A673 (cell line): Measurements from ENCODE around the gene ENAH. TPM values are rescaled to one million over a fixed set of nuclear protein-coding genes. Genes with fewer than 3 reads are reported as not detected.

Source experiments
- BruUV-seq: library from RNA; stranded (reverse); fragments of 400-500 nt; replicated peaks from 2 replicates; lab custom pipeline; 2021; lab: Mats Ljungman, UMichigan
- CTCF ChIA-PET: fragments of 300-600 bp; sonication (Branson Sonifier 250); formaldehyde crosslinking; loops from one replicate; lab custom pipeline; 2022; ENCODE audit warnings: antibody characterized with exemption; lab: Charles Lee
- POLR2A ChIA-PET: fragments of 300-600 bp; sonication (Branson Sonifier 250); formaldehyde crosslinking; loops from one replicate; lab custom pipeline; 2022; ENCODE audit warnings: antibody characterized with exemption; ENCODE audit not compliant: low non-redundant PET; lab: Charles Lee
- DNase-seq: peaks from one replicate; pipeline ENCODE4 v3.0.0-alpha.2; 2015; ENCODE audit warnings: low spot score
- H3K27ac ChIP-seq: fragments of 200-600 bp; sonication (generic); 2 replicates; pipeline ENCODE4 v1.5.1; 2016; ENCODE audit warnings: mixed run types, low read depth, mild to moderate bottlenecking, mixed read lengths, antibody characterized with exemption, low read length; ENCODE audit not compliant: poor library complexity, severe bottlenecking
- H3K27me3 ChIP-seq: fragments of 200-600 bp; sonication (generic); replicated peaks from 2 replicates; pipeline ENCODE4 v1.6.1; 2017; ENCODE audit warnings: mixed run types, low read depth, mild to moderate bottlenecking, mixed read lengths, antibody characterized with exemption, low read length; ENCODE audit not compliant: insufficient read depth, poor library complexity
- H3K36me3 ChIP-seq: fragments of 200-600 bp; sonication (generic); 2 replicates; pipeline ENCODE4 v1.6.1; 2016; ENCODE audit warnings: mixed run types, mild to moderate bottlenecking, mixed read lengths, antibody characterized with exemption, low read length; ENCODE audit not compliant: insufficient read depth, poor library complexity, severe bottlenecking
- H3K4me1 ChIP-seq: fragments of 200-600 bp; sonication (generic); 2 replicates; pipeline ENCODE4 v1.6.1; 2017; ENCODE audit warnings: mixed run types, mild to moderate bottlenecking, mixed read lengths, antibody characterized with exemption, low read length; ENCODE audit not compliant: insufficient read depth, poor library complexity, severe bottlenecking
- H3K4me3 ChIP-seq: fragments of 200-600 bp; sonication (generic); 2 replicates; pipeline ENCODE4 v1.5.1; 2016; ENCODE audit warnings: low read depth, mixed run types, mild to moderate bottlenecking, mixed read lengths, low read length; ENCODE audit not compliant: poor library complexity, severe bottlenecking
- H3K9me3 ChIP-seq: fragments of 200-600 bp; sonication (generic); 2 replicates; pipeline ENCODE4 v1.6.1; 2016; ENCODE audit warnings: mixed run types, low read depth, mild to moderate bottlenecking, mixed read lengths, antibody characterized with exemption, low read length; ENCODE audit not compliant: poor library complexity, severe bottlenecking
- EZH2 ChIP-seq: fragments of 200-600 bp; sonication (generic); IDR thresholded peaks from 2 replicates; pipeline ENCODE4 v1.6.1; 2017; ENCODE audit warnings: borderline replicate concordance, low read depth, mild to moderate bottlenecking, mixed read lengths, antibody characterized with exemption, low read length; ENCODE audit not compliant: poor library complexity, severe bottlenecking
- intact Hi-C: fragments of 100-400 bp; cut with micrococcal nuclease; formaldehyde crosslinking; loops from one replicate; pipeline ENCODE4 v1.10.0; 2022; ENCODE audit not compliant: unreplicated experiment
- total RNA-seq: library from RNA; stranded (reverse); gene quantifications from 2 replicates; pipeline ENCODE4 v1.2.3, GENCODE V29; 2021
- TF ChIP-seq, protein P1 (sequence below): fragments of 300-800, 200-600 bp; sonication (generic); conservative IDR thresholded peaks from 2 replicates; pipeline ENCODE4 v1.5.1; 2017; ENCODE audit warnings: low read depth, mild to moderate bottlenecking, antibody characterized with exemption, low read length, moderate library complexity, mixed read lengths

Gene ENAH
- total RNA-seq, 1 experiment from 2014 or later, result 186 TPM

DNA sequence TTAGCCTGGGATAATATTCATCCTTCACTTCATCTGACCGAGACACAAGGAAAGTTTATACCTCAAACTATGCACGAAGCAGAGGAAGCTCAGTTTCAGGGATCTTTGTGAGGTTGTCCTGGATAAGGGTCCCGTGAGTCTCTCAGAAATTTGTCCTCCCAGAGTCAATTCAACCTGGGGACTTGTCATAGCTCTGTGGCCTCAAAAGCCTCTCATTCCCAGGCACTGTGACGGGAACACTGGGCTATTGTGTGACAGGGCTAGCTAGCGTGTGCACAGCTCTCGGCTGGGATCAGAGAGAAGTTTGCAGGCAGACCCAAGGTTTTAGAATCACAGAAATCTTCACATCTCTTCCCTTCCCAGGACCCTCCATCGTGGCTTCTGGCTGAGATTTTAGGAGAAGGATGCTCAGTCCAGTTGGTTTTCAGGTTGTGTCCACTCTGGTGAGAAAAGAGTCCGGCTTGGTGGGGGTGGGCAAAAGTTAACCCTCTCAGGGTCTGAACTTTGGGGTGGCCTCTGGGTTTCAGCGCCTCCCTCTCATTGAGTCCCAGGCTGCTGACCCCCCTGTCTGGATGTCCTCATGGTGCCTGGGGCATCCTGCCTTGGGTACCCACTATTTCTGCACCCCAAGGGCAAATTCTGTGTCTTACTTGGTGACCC, 204.6 kb downstream of the ENAH start:
- Histone ChIP-seq H3K4me1 (peaks cover 15% of the 10 kb centered on the region), H3K36me3 (no peaks in the 10 kb centered on the region), H3K4me3 (no peak overlapping the region), H3K27ac (no peak overlapping the region), H3K27me3 (no peaks in the 10 kb centered on the region), H3K9me3 (no peaks in the 10 kb centered on the region)
- ChIA-PET POLR2A (no interaction called here), CTCF (interaction anchor here (0.7 to 0.9 kb wide), 2 partner anchors 26 to 30 kb away, joined by 3 read pairs; no protein-coding TSS in a partner anchor)
- DNase-seq, result no peak
- no peak for TF ChIP-seq EZH2
- TF ChIP-seq, protein P1, sequence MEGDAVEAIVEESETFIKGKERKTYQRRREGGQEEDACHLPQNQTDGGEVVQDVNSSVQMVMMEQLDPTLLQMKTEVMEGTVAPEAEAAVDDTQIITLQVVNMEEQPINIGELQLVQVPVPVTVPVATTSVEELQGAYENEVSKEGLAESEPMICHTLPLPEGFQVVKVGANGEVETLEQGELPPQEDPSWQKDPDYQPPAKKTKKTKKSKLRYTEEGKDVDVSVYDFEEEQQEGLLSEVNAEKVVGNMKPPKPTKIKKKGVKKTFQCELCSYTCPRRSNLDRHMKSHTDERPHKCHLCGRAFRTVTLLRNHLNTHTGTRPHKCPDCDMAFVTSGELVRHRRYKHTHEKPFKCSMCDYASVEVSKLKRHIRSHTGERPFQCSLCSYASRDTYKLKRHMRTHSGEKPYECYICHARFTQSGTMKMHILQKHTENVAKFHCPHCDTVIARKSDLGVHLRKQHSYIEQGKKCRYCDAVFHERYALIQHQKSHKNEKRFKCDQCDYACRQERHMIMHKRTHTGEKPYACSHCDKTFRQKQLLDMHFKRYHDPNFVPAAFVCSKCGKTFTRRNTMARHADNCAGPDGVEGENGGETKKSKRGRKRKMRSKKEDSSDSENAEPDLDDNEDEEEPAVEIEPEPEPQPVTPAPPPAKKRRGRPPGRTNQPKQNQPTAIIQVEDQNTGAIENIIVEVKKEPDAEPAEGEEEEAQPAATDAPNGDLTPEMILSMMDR, result no peak
- intact Hi-C loops, result no loop called here
- BruUV-seq, result no TSS peak

- no peaks in the 10 kb centered on the region for H3K36me3 ChIP-seq
- intact Hi-C loops, result no loop called here
- no peaks in the 10 kb centered on the region for H3K27me3 ChIP-seq
- H3K27ac ChIP-seq, result no peak overlapping the region
- ChIA-PET POLR2A (no interaction called here), CTCF (interaction anchor here (0.9 kb wide), 1 partner anchor 27 kb away, joined by 3 read pairs; no protein-coding TSS in a partner anchor)
- no TSS peak for BruUV-seq
- TF ChIP-seq EZH2, result no peak
- TF ChIP-seq, protein P1, result no peak
- DNase-seq, result no peak
- H3K9me3 ChIP-seq, result no peaks in the 10 kb centered on the region
- no peak overlapping the region for H3K4me3 ChIP-seq
- peaks cover 20% of the 10 kb centered on the region for H3K4me1 ChIP-seq
These were observed 205.3 kb downstream of the ENAH start for GRCh38 chr1:225447650-225448089.

GRCh38 chr1:225446981-225447615, 205.8 kb downstream of the ENAH start:
- Histone ChIP-seq H3K36me3 (no peaks in the 10 kb centered on the region), H3K9me3 (no peaks in the 10 kb centered on the region), H3K4me1 (peaks cover 20% of the 10 kb centered on the region), H3K27ac (no peak overlapping the region), H3K4me3 (no peak overlapping the region), H3K27me3 (no peaks in the 10 kb centered on the region)
- ChIA-PET POLR2A (no interaction called here), CTCF (no interaction called here)
- no peak for TF ChIP-seq EZH2
- TF ChIP-seq, protein P1, result no peak
- no TSS peak for BruUV-seq
- DNase-seq, result no peak
- intact Hi-C loops, result no loop called here
